H9 (cell line): ENCODE results near the gene PIK3R4. TPM values are rescaled to one million over a fixed set of nuclear protein-coding genes. Genes with fewer than 3 reads are reported as not detected.
A peak's percentile ranks its signal among the peaks of the same experiment; 100 is the strongest.

ENCODE experiments used
- DNase-seq: peaks from one replicate; pipeline ENCODE4 v3.0.0-alpha.2; 2017
- H2AFZ ChIP-seq: one replicate; pipeline ENCODE4 v1.6.1; 2013; ENCODE audit warnings: mild to moderate bottlenecking, low read length, control low read depth, moderate library complexity
- H2AK5ac ChIP-seq: 2 replicates; pipeline ENCODE4 v1.6.1; 2013; ENCODE audit warnings: low read length, control low read depth, mixed read lengths; ENCODE audit not compliant: insufficient read length
- H2BK120ac ChIP-seq: one replicate; pipeline ENCODE4 v1.6.1; 2013; ENCODE audit warnings: low read depth, mild to moderate bottlenecking, low read length, control low read depth, inconsistent platforms; ENCODE audit not compliant: poor library complexity, severe bottlenecking
- H2BK12ac ChIP-seq: 2 replicates; pipeline ENCODE4 v1.6.1; 2013; ENCODE audit warnings: low read length, control low read depth, mixed read lengths, low read depth; ENCODE audit not compliant: insufficient read length
- H2BK15ac ChIP-seq: 2 replicates; pipeline ENCODE4 v1.6.1; 2013; ENCODE audit warnings: low read depth, low read length, control low read depth
- H2BK20ac ChIP-seq: one replicate; pipeline ENCODE4 v1.6.1; 2013; ENCODE audit warnings: low read depth, mild to moderate bottlenecking, low read length, control low read depth, inconsistent platforms; ENCODE audit not compliant: poor library complexity, severe bottlenecking
- H2BK5ac ChIP-seq: 2 replicates; pipeline ENCODE4 v1.6.1; 2013; ENCODE audit warnings: low read length, control low read depth, mixed read lengths; ENCODE audit not compliant: insufficient read length
- H3K14ac ChIP-seq: 2 replicates; pipeline ENCODE4 v1.6.1; 2013; ENCODE audit warnings: low read length, control low read depth; ENCODE audit not compliant: insufficient read depth
- H3K18ac ChIP-seq: 2 replicates; pipeline ENCODE4 v1.6.1; 2013; ENCODE audit warnings: low read depth, mild to moderate bottlenecking, mixed read lengths, low read length, control low read depth; ENCODE audit not compliant: insufficient read length
- H3K23ac ChIP-seq: 2 replicates; pipeline ENCODE4 v1.6.1; 2013; ENCODE audit warnings: low read length, control low read depth, mixed read lengths, low read depth; ENCODE audit not compliant: insufficient read length
- H3K23me2 ChIP-seq: 2 replicates; pipeline ENCODE4 v1.6.1; 2013; ENCODE audit warnings: low read depth, mild to moderate bottlenecking, mixed read lengths, low read length, control low read depth; ENCODE audit not compliant: insufficient read length, poor library complexity, severe bottlenecking
- H3K27ac ChIP-seq: 2 replicates; pipeline ENCODE4 v1.5.1; 2013; ENCODE audit warnings: low read length, control low read depth, mixed read lengths, low read depth; ENCODE audit not compliant: insufficient read length
- H3K27me3 ChIP-seq: 2 replicates; pipeline ENCODE4 v1.6.1; 2013; ENCODE audit warnings: low read length, control low read depth, inconsistent platforms; ENCODE audit not compliant: insufficient read depth
- H3K4ac ChIP-seq: 2 replicates; pipeline ENCODE4 v1.6.1; 2013; ENCODE audit warnings: low read depth, mild to moderate bottlenecking, control low read depth, inconsistent platforms, low read length, moderate library complexity
- H3K4me1 ChIP-seq: 2 replicates; pipeline ENCODE4 v1.6.1; 2013; ENCODE audit warnings: low read length, control low read depth, inconsistent platforms; ENCODE audit not compliant: insufficient read depth
- H3K4me2 ChIP-seq: 2 replicates; pipeline ENCODE4 v1.6.1; 2013; ENCODE audit warnings: low read length, control low read depth, mixed read lengths; ENCODE audit not compliant: insufficient read length, insufficient read depth
- H3K56ac ChIP-seq: 2 replicates; pipeline ENCODE4 v1.6.1; 2013; ENCODE audit warnings: low read depth, mild to moderate bottlenecking, mixed read lengths, low read length, control low read depth; ENCODE audit not compliant: insufficient read length
- H3K79me1 ChIP-seq: 2 replicates; pipeline ENCODE4 v1.6.1; 2013; ENCODE audit warnings: low read depth, mild to moderate bottlenecking, moderate library complexity, low read length, control low read depth, inconsistent platforms; ENCODE audit not compliant: insufficient read depth, poor library complexity, severe bottlenecking
- H3K79me2 ChIP-seq: 2 replicates; pipeline ENCODE4 v1.6.1; 2013; ENCODE audit warnings: low read length, control low read depth, inconsistent platforms; ENCODE audit not compliant: insufficient read depth
- H3K9ac ChIP-seq: 2 replicates; pipeline ENCODE4 v1.6.1; 2013; ENCODE audit warnings: low read length, control low read depth, mixed read lengths; ENCODE audit not compliant: insufficient read length; ENCODE audit errors: extremely low read depth
- H3K9me3 ChIP-seq: one replicate; pipeline ENCODE4 v1.6.1; 2013; ENCODE audit warnings: low read depth, low read length, inconsistent platforms; ENCODE audit not compliant: control insufficient read depth
- H3T11ph ChIP-seq: one replicate; pipeline ENCODE4 v1.6.1; 2013; ENCODE audit warnings: mild to moderate bottlenecking, low read length, control low read depth, inconsistent platforms
- H4K20me1 ChIP-seq: one replicate; pipeline ENCODE4 v1.6.1; 2013; ENCODE audit not compliant: control insufficient read depth, insufficient read length, insufficient read depth
- H4K5ac ChIP-seq: 2 replicates; pipeline ENCODE4 v1.6.1; 2013; ENCODE audit warnings: low read depth, mild to moderate bottlenecking, mixed read lengths, low read length, control low read depth; ENCODE audit not compliant: insufficient read length
- H4K8ac ChIP-seq: replicated peaks from 2 replicates; pipeline ENCODE4 v1.6.1; 2013; ENCODE audit warnings: low read length, control low read depth, mixed read lengths, low read depth; ENCODE audit not compliant: insufficient read length
- H4K91ac ChIP-seq: 2 replicates; pipeline ENCODE4 v1.6.1; 2013; ENCODE audit warnings: low read depth, mild to moderate bottlenecking, moderate library complexity, mixed read lengths, low read length, control low read depth; ENCODE audit not compliant: insufficient read length
- H3K27ac Mint-ChIP-seq, 3 experiments: 2 replicates in 2 of 3; 3 replicates in 1 of 3; pipeline ENCODE4 v1.8.0; 2020 to 2021; ENCODE audit warnings: mixed read lengths in 3 of 3, mild to moderate bottlenecking in 1 of 3, moderate library complexity in 1 of 3
- H3K27me3 Mint-ChIP-seq: 2 replicates; pipeline ENCODE4 v1.8.0; 2021; ENCODE audit warnings: low read depth, mild to moderate bottlenecking, moderate library complexity, mixed read lengths
- H3K36me3 Mint-ChIP-seq, 3 experiments: 2 replicates in 2 of 3; 3 replicates in 1 of 3; pipeline ENCODE4 v1.8.0; 2020 to 2021; ENCODE audit warnings: low read depth in 3 of 3, mixed read lengths in 3 of 3; ENCODE audit not compliant: insufficient read depth in 1 of 3
- H3K4me1 Mint-ChIP-seq, 2 experiments: 2 replicates each; pipeline ENCODE4 v1.8.0; 2020; ENCODE audit warnings: mixed read lengths in 2 of 2
- H3K4me3 Mint-ChIP-seq, 2 experiments: 2 replicates in 1 of 2; 3 replicates in 1 of 2; pipeline ENCODE4 v1.8.0; 2020 to 2021; ENCODE audit warnings: mild to moderate bottlenecking in 2 of 2, mixed read lengths in 2 of 2, moderate library complexity in 1 of 2
- H3K9me3 Mint-ChIP-seq, 2 experiments: 2 replicates in 1 of 2; 3 replicates in 1 of 2; pipeline ENCODE4 v1.8.0; 2020; ENCODE audit warnings: mild to moderate bottlenecking in 2 of 2, mixed read lengths in 2 of 2, moderate library complexity in 1 of 2
- WGBS: extraction: QIAGEN DNeasy Blood & Tissue Kit; methylation state at CpG from one replicate; pipeline ENCODE4 v1.1.7; 2013; ENCODE audit warnings: missing lambda C conversion rate, low lambda C conversion rate, mixed read lengths; ENCODE audit not compliant: insufficient read length; ENCODE audit errors: extremely low coverage; 5-methylcytosine and 5-hydroxymethylcytosine counted together
- total RNA-seq: library from RNA; stranded (reverse); gene quantifications from 2 replicates; pipeline ENCODE4 v1.2.1, GENCODE V29; 2021
- TF ChIP-seq, protein P1 (sequence below): fragments of 200-600 bp; sonication (generic); conservative IDR thresholded peaks from 3 replicates; pipeline ENCODE4 v1.8.0; 2021; ENCODE audit warnings: antibody characterized with exemption, mild to moderate bottlenecking

The PIK3R4 gene
- total RNA-seq, 1 experiment from 2014 or later, result 28.6 TPM

DNA sequence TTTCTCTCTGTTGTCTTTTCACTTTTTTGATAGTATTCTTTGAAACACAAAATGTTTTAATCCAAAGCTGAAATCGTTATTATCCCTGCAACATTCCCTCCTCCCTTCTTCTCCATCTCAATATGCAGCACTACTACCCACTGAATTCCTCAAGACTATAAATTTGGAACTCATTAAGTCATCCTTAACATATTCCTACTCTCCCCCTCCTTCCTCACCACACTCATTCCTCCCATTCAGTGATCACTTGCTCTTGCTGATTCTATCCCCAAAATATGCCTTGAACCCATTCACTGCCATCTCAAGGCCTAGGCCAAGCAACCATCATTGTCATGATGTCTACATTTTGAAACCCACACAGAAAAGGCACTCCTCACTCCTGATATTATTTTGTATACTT lies 2.4 kb upstream of the PIK3R4 start:
- Histone ChIP-seq H3K4me2 (peak overlapping the region; percentile 48), H3K9me3 (no peaks in the 10 kb centered on the region), H3K14ac (no peak overlapping the region), H4K8ac (no peak overlapping the region), H2BK12ac (no peak overlapping the region), H2BK20ac (no peak overlapping the region), H3K4ac (no peak overlapping the region), H2AFZ (no peak overlapping the region), H3K56ac (no peak overlapping the region), H3K4me1 (no peaks in the 10 kb centered on the region), H3K9ac (no peak overlapping the region), H3K23me2 (peaks cover 5% of the 10 kb centered on the region), H4K91ac (no peak overlapping the region), H2AK5ac (no peak overlapping the region), H3K79me1 (no peaks in the 10 kb centered on the region), H4K5ac (no peak overlapping the region), H3K27me3 (no peaks in the 10 kb centered on the region), H3K18ac (no peak overlapping the region), H4K20me1 (no peaks in the 10 kb centered on the region), H3T11ph (no peak overlapping the region), H2BK5ac (no peak overlapping the region), H3K79me2 (peaks cover 11% of the 10 kb centered on the region; the same call in 1 of the 2 replicates), H3K27ac (no peak overlapping the region), H3K23ac (no peak overlapping the region), H2BK15ac (no peak overlapping the region), H2BK120ac (no peak overlapping the region)
- H3K27ac Mint-ChIP-seq, result no peak overlapping the region
- DNase-seq, result no peak
- H3K9me3 Mint-ChIP-seq, result no peaks in the 10 kb centered on the region
- TF ChIP-seq, protein P1, sequence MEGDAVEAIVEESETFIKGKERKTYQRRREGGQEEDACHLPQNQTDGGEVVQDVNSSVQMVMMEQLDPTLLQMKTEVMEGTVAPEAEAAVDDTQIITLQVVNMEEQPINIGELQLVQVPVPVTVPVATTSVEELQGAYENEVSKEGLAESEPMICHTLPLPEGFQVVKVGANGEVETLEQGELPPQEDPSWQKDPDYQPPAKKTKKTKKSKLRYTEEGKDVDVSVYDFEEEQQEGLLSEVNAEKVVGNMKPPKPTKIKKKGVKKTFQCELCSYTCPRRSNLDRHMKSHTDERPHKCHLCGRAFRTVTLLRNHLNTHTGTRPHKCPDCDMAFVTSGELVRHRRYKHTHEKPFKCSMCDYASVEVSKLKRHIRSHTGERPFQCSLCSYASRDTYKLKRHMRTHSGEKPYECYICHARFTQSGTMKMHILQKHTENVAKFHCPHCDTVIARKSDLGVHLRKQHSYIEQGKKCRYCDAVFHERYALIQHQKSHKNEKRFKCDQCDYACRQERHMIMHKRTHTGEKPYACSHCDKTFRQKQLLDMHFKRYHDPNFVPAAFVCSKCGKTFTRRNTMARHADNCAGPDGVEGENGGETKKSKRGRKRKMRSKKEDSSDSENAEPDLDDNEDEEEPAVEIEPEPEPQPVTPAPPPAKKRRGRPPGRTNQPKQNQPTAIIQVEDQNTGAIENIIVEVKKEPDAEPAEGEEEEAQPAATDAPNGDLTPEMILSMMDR, result no peak
- peaks cover 10 to 12% of the 10 kb centered on the region in 2 experiments for H3K4me1 Mint-ChIP-seq
- no peak overlapping the region for H3K4me3 Mint-ChIP-seq
- peaks cover 0 to 6% (median 5%) of the 10 kb centered on the region in 3 experiments; a peak in 4 of 7 replicates for H3K36me3 Mint-ChIP-seq
- WGBS, result no CpG with 5 or more reads among the region's 1 CpG
- no peaks in the 10 kb centered on the region for H3K27me3 Mint-ChIP-seq
